SU-DHL-6 (cell line): Measurements from ENCODE around the gene LY6G6D.

Source experiments
- H2AFZ ChIP-seq: fragments of 200-600 bp; sonication (generic); 2 replicates; pipeline ENCODE4 v1.6.1; 2014; ENCODE audit warnings: low read depth, mild to moderate bottlenecking, moderate library complexity, mixed read lengths, antibody characterized with exemption, low read length; ENCODE audit not compliant: severe bottlenecking
- H3F3A ChIP-seq: fragments of 200-600 bp; shearing (Covaris generic); 2 replicates; pipeline ENCODE4 v1.6.0; 2016; ENCODE audit warnings: antibody characterized with exemption, mild to moderate bottlenecking; ENCODE audit not compliant: insufficient read depth
- H3K27ac ChIP-seq: fragments of 200-600 bp; sonication (generic); 2 replicates; pipeline ENCODE4 v1.5.1; 2016; ENCODE audit warnings: low read depth, mild to moderate bottlenecking, low read length, moderate library complexity, mixed read lengths
- H3K27me3 ChIP-seq: fragments of 200-600 bp; sonication (generic), shearing (Covaris generic); 2 replicates; pipeline ENCODE4 v1.6.0; 2014; ENCODE audit warnings: mild to moderate bottlenecking, low read length
- H3K36me3 ChIP-seq: fragments of 200-600 bp; sonication (generic); 2 replicates; pipeline ENCODE4 v1.6.1; 2014; ENCODE audit warnings: mild to moderate bottlenecking, low read length, mixed read lengths
- H3K4me2 ChIP-seq: fragments of 300-600, 200-600 bp; shearing (Covaris generic), sonication (generic); 2 replicates; pipeline ENCODE4 v1.6.0; 2014; ENCODE audit warnings: low read length, low read depth, mild to moderate bottlenecking; ENCODE audit not compliant: poor library complexity, severe bottlenecking
- H3K4me3 ChIP-seq: fragments of 200-600 bp; sonication (generic); 2 replicates; pipeline ENCODE4 v1.5.1; 2014; ENCODE audit warnings: antibody characterized with exemption, low read length, mild to moderate bottlenecking, mixed read lengths; ENCODE audit not compliant: insufficient read depth, poor library complexity, severe bottlenecking
- H3K79me2 ChIP-seq: fragments of 200-600 bp; sonication (generic); 2 replicates; pipeline ENCODE4 v1.6.1; 2014; ENCODE audit warnings: mild to moderate bottlenecking, low read length, moderate library complexity; ENCODE audit not compliant: insufficient read depth
- H3K9ac ChIP-seq: fragments of 200-600 bp; sonication (generic); 2 replicates; pipeline ENCODE4 v1.7.0; 2014; ENCODE audit warnings: mild to moderate bottlenecking, low read length
- H3K9me2 ChIP-seq: fragments of 200-600 bp; sonication (generic); replicated peaks from 2 replicates; pipeline ENCODE4 v1.6.1; 2014; ENCODE audit warnings: low read length; ENCODE audit not compliant: insufficient read depth
- H3K9me3 ChIP-seq: fragments of 200-600 bp; sonication (generic); 2 replicates; pipeline ENCODE4 v1.6.1; 2014; ENCODE audit warnings: low read length, mixed read lengths; ENCODE audit not compliant: insufficient read depth
- H4K20me1 ChIP-seq: fragments of 200-600 bp; sonication (generic); 2 replicates; pipeline ENCODE4 v1.6.1; 2014; ENCODE audit warnings: low read depth, mild to moderate bottlenecking, antibody characterized with exemption, low read length, moderate library complexity, mixed read lengths
- CTCF ChIP-seq: fragments of 200-600 bp; sonication (generic); IDR thresholded peaks from one replicate; pipeline ENCODE4 v1.5.1; 2017; ENCODE audit warnings: antibody characterized with exemption, mild to moderate bottlenecking, low read length, moderate library complexity; ENCODE audit not compliant: insufficient read depth, poor library complexity, severe bottlenecking
- EZH2phosphoT487 ChIP-seq: fragments of 200-600 bp; sonication (generic), shearing (Covaris generic); conservative IDR thresholded peaks from 2 replicates; pipeline ENCODE4 v1.6.1; 2018; ENCODE audit warnings: mild to moderate bottlenecking, antibody characterized with exemption, low read length, moderate library complexity, mixed read lengths

The LY6G6D gene

GRCh38 chr6:31691078-31691463 is 24.1 kb upstream of the LY6G6D start:
- H3K9me2 ChIP-seq = no peaks in the 10 kb centered on the region
- H3K27me3 ChIP-seq = no peaks in the 10 kb centered on the region
- no peak overlapping the region for H3K4me2 ChIP-seq
- no peaks in the 10 kb centered on the region for H3K9me3 ChIP-seq
- no peak overlapping the region for H3K9ac ChIP-seq
- peaks cover 5% of the 10 kb centered on the region; the same call in 1 of the 2 replicates for H3K36me3 ChIP-seq
- TF ChIP-seq EZH2phosphoT487 (no peak), CTCF (no peak)
- no peak overlapping the region for H2AFZ ChIP-seq
- H3K4me3 ChIP-seq = no peak overlapping the region
- H3K27ac ChIP-seq = no peak overlapping the region
- H3F3A ChIP-seq = no peaks in the 10 kb centered on the region
- no peaks in the 10 kb centered on the region for H4K20me1 ChIP-seq
- H3K79me2 ChIP-seq = no peaks in the 10 kb centered on the region

- Histone ChIP-seq H3F3A (no peaks in the 10 kb centered on the region), H2AFZ (no peak overlapping the region), H4K20me1 (no peaks in the 10 kb centered on the region), H3K9ac (no peak overlapping the region), H3K4me3 (no peak overlapping the region), H3K79me2 (no peaks in the 10 kb centered on the region), H3K27me3 (no peaks in the 10 kb centered on the region), H3K9me2 (no peaks in the 10 kb centered on the region), H3K4me2 (no peak overlapping the region), H3K27ac (no peak overlapping the region), H3K36me3 (peaks cover 5% of the 10 kb centered on the region; the same call in 1 of the 2 replicates), H3K9me3 (no peaks in the 10 kb centered on the region)
- TF ChIP-seq EZH2phosphoT487 (no peak), CTCF (no peak)
These were observed 23.5 kb upstream of the LY6G6D start for GRCh38 chr6:31691564-31692108.

- Histone ChIP-seq H3K9ac (no peak overlapping the region), H3K27me3 (no peaks in the 10 kb centered on the region), H4K20me1 (no peaks in the 10 kb centered on the region), H3K4me3 (no peak overlapping the region), H3F3A (no peaks in the 10 kb centered on the region), H3K4me2 (no peak overlapping the region), H3K79me2 (no peaks in the 10 kb centered on the region), H3K9me3 (no peaks in the 10 kb centered on the region), H3K36me3 (peaks cover 5% of the 10 kb centered on the region; the same call in 1 of the 2 replicates), H2AFZ (no peak overlapping the region), H3K9me2 (no peaks in the 10 kb centered on the region), H3K27ac (no peak overlapping the region)
- TF ChIP-seq EZH2phosphoT487 (no peak), CTCF (no peak)
These were observed 22.8 kb upstream of the LY6G6D start for GRCh38 chr6:31692353-31692752.

GRCh38 chr6:31692886-31693285 is 22.3 kb upstream of the LY6G6D start:
- Histone ChIP-seq H3K9me3 (no peaks in the 10 kb centered on the region), H3F3A (0 out of 2 replicates have a peak, but pooled peaks cover 3% of the 10 kb centered on the region), H3K4me3 (no peak overlapping the region), H3K9me2 (no peaks in the 10 kb centered on the region), H3K27ac (no peak overlapping the region), H4K20me1 (no peaks in the 10 kb centered on the region), H2AFZ (no peak overlapping the region), H3K4me2 (no peak overlapping the region), H3K27me3 (no peaks in the 10 kb centered on the region), H3K9ac (no peak overlapping the region), H3K36me3 (peaks cover 5% of the 10 kb centered on the region; the same call in 1 of the 2 replicates), H3K79me2 (no peaks in the 10 kb centered on the region)
- TF ChIP-seq CTCF = no peak
- TF ChIP-seq EZH2phosphoT487 = no peak
